Activated CD4-positive, alpha-beta T cell treated with anti-CD3 and anti-CD28 coated beads, Interleukin-2, amount 10 ng/mL, durations not matched to agents 24 days and 14 days (primary cell): ENCODE data around the gene TMEM255A. TPM values are rescaled to one million over a fixed set of nuclear protein-coding genes. Genes with fewer than 3 reads are reported as not detected.

Source experiments
- DNase-seq: peaks from one replicate; pipeline ENCODE4 v3.0.0; 2022
- H3K27ac Mint-ChIP-seq: one replicate; pipeline ENCODE4 v1.8.0; 2022; ENCODE audit warnings: mild to moderate bottlenecking, mixed read lengths
- H3K27me3 Mint-ChIP-seq: one replicate; pipeline ENCODE4 v1.8.0; 2022; ENCODE audit warnings: mixed read lengths
- H3K36me3 Mint-ChIP-seq: one replicate; pipeline ENCODE4 v1.8.0; 2022; ENCODE audit warnings: low read depth, mild to moderate bottlenecking, mixed read lengths
- H3K4me1 Mint-ChIP-seq: one replicate; pipeline ENCODE4 v1.8.0; 2021; ENCODE audit warnings: mixed read lengths
- H3K4me3 Mint-ChIP-seq: one replicate; pipeline ENCODE4 v1.8.0; 2022; ENCODE audit warnings: mild to moderate bottlenecking, moderate library complexity, mixed read lengths
- H3K9me3 Mint-ChIP-seq: one replicate; pipeline ENCODE4 v1.8.0; 2021; ENCODE audit warnings: mixed read lengths
- intact Hi-C: fragments of 100-400 bp; cut with micrococcal nuclease; formaldehyde crosslinking; loops from one replicate; pipeline ENCODE4 v1.15.1; 2023
- total RNA-seq: library from RNA; stranded (reverse); gene quantifications from 2 replicates; pipeline ENCODE4 v1.2.3, GENCODE V29; 2022

Gene TMEM255A
- total RNA-seq, 1 donor from 2014 or later: not detected

- no peaks in the 10 kb centered on the region for H3K27me3 Mint-ChIP-seq
- DNase-seq: no peak
- H3K36me3 Mint-ChIP-seq: no peaks in the 10 kb centered on the region
- peaks cover 12% of the 10 kb centered on the region for H3K4me1 Mint-ChIP-seq
- intact Hi-C loops: no loop called here
- H3K27ac Mint-ChIP-seq: no peak overlapping the region
- H3K4me3 Mint-ChIP-seq: no peak overlapping the region
- no peaks in the 10 kb centered on the region for H3K9me3 Mint-ChIP-seq
Observed at GRCh38 chrX:120299928-120300327, 11.3 kb downstream of the TMEM255A start.

- H3K4me1 Mint-ChIP-seq: peaks cover 13% of the 10 kb centered on the region
- no peaks in the 10 kb centered on the region for H3K36me3 Mint-ChIP-seq
- no peak overlapping the region for H3K4me3 Mint-ChIP-seq
- H3K27me3 Mint-ChIP-seq: no peaks in the 10 kb centered on the region
- intact Hi-C loops: no loop called here
- H3K27ac Mint-ChIP-seq: no peak overlapping the region
- no peak for DNase-seq
- no peaks in the 10 kb centered on the region for H3K9me3 Mint-ChIP-seq
Observed at GRCh38 chrX:120297923-120298322, 13.3 kb downstream of the TMEM255A start.

- DNase-seq: no peak
- Mint-ChIP-seq H3K36me3 (no peaks in the 10 kb centered on the region), H3K4me3 (no peak overlapping the region), H3K9me3 (no peaks in the 10 kb centered on the region), H3K27me3 (no peaks in the 10 kb centered on the region), H3K4me1 (peaks cover 2% of the 10 kb centered on the region), H3K27ac (no peak overlapping the region)
- intact Hi-C loops: no loop called here
Observed at GRCh38 chrX:120294651-120295050, 16.6 kb downstream of the TMEM255A start.

- DNase-seq: no peak
- Mint-ChIP-seq H3K4me3 (no peak overlapping the region), H3K27ac (no peak overlapping the region), H3K36me3 (no peaks in the 10 kb centered on the region), H3K9me3 (no peaks in the 10 kb centered on the region), H3K27me3 (no peaks in the 10 kb centered on the region), H3K4me1 (peaks cover 2% of the 10 kb centered on the region)
- intact Hi-C loops: no loop called here
Observed at GRCh38 chrX:120293015-120293414, 18.2 kb downstream of the TMEM255A start.

GRCh38 chrX:120291211-120291610, 20.1 kb downstream of the TMEM255A start:
- Mint-ChIP-seq H3K4me3 (no peak overlapping the region), H3K9me3 (no peaks in the 10 kb centered on the region), H3K4me1 (peaks cover 2% of the 10 kb centered on the region), H3K27ac (no peak overlapping the region), H3K36me3 (no peaks in the 10 kb centered on the region), H3K27me3 (no peaks in the 10 kb centered on the region)
- DNase-seq: no peak
- intact Hi-C loops: no loop called here

GRCh38 chrX:120290107-120290506, 21.2 kb downstream of the TMEM255A start:
- peaks cover 2% of the 10 kb centered on the region for H3K4me1 Mint-ChIP-seq
- no peak for DNase-seq
- no peak overlapping the region for H3K4me3 Mint-ChIP-seq
- no peaks in the 10 kb centered on the region for H3K36me3 Mint-ChIP-seq
- no peak overlapping the region for H3K27ac Mint-ChIP-seq
- intact Hi-C loops: no loop called here
- no peaks in the 10 kb centered on the region for H3K27me3 Mint-ChIP-seq
- no peaks in the 10 kb centered on the region for H3K9me3 Mint-ChIP-seq

- Mint-ChIP-seq H3K9me3 (no peaks in the 10 kb centered on the region), H3K4me1 (no peaks in the 10 kb centered on the region), H3K36me3 (no peaks in the 10 kb centered on the region), H3K4me3 (no peak overlapping the region), H3K27me3 (peaks cover 5% of the 10 kb centered on the region), H3K27ac (no peak overlapping the region)
- DNase-seq: no peak
- intact Hi-C loops: no loop called here
Observed at GRCh38 chrX:120287513-120288112, 23.6 kb downstream of the TMEM255A start.

- Mint-ChIP-seq H3K27ac (no peak overlapping the region), H3K4me3 (no peak overlapping the region), H3K9me3 (no peaks in the 10 kb centered on the region), H3K27me3 (peaks cover 5% of the 10 kb centered on the region), H3K36me3 (no peaks in the 10 kb centered on the region), H3K4me1 (no peaks in the 10 kb centered on the region)
- intact Hi-C loops: no loop called here
- no peak for DNase-seq
Observed at GRCh38 chrX:120286733-120287512, 24.3 kb downstream of the TMEM255A start.

GRCh38 chrX:120282697-120283096, 28.6 kb downstream of the TMEM255A start:
- H3K27me3 Mint-ChIP-seq: peaks cover 8% of the 10 kb centered on the region
- intact Hi-C loops: no loop called here
- no peak overlapping the region for H3K27ac Mint-ChIP-seq
- DNase-seq: no peak
- H3K4me3 Mint-ChIP-seq: no peak overlapping the region
- no peaks in the 10 kb centered on the region for H3K36me3 Mint-ChIP-seq
- no peaks in the 10 kb centered on the region for H3K9me3 Mint-ChIP-seq
- no peaks in the 10 kb centered on the region for H3K4me1 Mint-ChIP-seq

GRCh38 chrX:120281761-120282160, 29.5 kb downstream of the TMEM255A start:
- Mint-ChIP-seq H3K9me3 (no peaks in the 10 kb centered on the region), H3K4me3 (no peak overlapping the region), H3K27ac (no peak overlapping the region), H3K36me3 (no peaks in the 10 kb centered on the region), H3K27me3 (peaks cover 8% of the 10 kb centered on the region), H3K4me1 (no peaks in the 10 kb centered on the region)
- intact Hi-C loops: no loop called here
- no peak for DNase-seq

GRCh38 chrX:120281021-120281624, 30.1 kb downstream of the TMEM255A start:
- Mint-ChIP-seq H3K9me3 (no peaks in the 10 kb centered on the region), H3K27ac (no peak overlapping the region), H3K27me3 (peaks cover 8% of the 10 kb centered on the region), H3K4me1 (no peaks in the 10 kb centered on the region), H3K4me3 (no peak overlapping the region), H3K36me3 (no peaks in the 10 kb centered on the region)
- intact Hi-C loops: no loop called here
- DNase-seq: no peak

GRCh38 chrX:120274958-120275357, 36.3 kb downstream of the TMEM255A start:
- H3K4me3 Mint-ChIP-seq: no peak overlapping the region
- no peaks in the 10 kb centered on the region for H3K36me3 Mint-ChIP-seq
- no peak overlapping the region for H3K27ac Mint-ChIP-seq
- intact Hi-C loops: no loop called here
- no peak for DNase-seq
- no peaks in the 10 kb centered on the region for H3K4me1 Mint-ChIP-seq
- no peaks in the 10 kb centered on the region for H3K27me3 Mint-ChIP-seq
- H3K9me3 Mint-ChIP-seq: no peaks in the 10 kb centered on the region

- Mint-ChIP-seq H3K4me1 (peaks cover 4% of the 10 kb centered on the region), H3K27me3 (no peaks in the 10 kb centered on the region), H3K27ac (no peak overlapping the region), H3K36me3 (no peaks in the 10 kb centered on the region), H3K9me3 (no peaks in the 10 kb centered on the region), H3K4me3 (no peak overlapping the region)
- intact Hi-C loops: no loop called here
- DNase-seq: no peak
Observed at GRCh38 chrX:120274145-120274544, 37.1 kb downstream of the TMEM255A start.

- Mint-ChIP-seq H3K4me1 (peaks cover 4% of the 10 kb centered on the region), H3K36me3 (no peaks in the 10 kb centered on the region), H3K27ac (no peak overlapping the region), H3K4me3 (no peak overlapping the region), H3K27me3 (no peaks in the 10 kb centered on the region), H3K9me3 (no peaks in the 10 kb centered on the region)
- no peak for DNase-seq
- intact Hi-C loops: no loop called here
Observed at GRCh38 chrX:120271218-120271617, 40.0 kb downstream of the TMEM255A start.
